ENCODE measurements around the gene TBC1D10A.

TBC1D10A gene

DNA sequence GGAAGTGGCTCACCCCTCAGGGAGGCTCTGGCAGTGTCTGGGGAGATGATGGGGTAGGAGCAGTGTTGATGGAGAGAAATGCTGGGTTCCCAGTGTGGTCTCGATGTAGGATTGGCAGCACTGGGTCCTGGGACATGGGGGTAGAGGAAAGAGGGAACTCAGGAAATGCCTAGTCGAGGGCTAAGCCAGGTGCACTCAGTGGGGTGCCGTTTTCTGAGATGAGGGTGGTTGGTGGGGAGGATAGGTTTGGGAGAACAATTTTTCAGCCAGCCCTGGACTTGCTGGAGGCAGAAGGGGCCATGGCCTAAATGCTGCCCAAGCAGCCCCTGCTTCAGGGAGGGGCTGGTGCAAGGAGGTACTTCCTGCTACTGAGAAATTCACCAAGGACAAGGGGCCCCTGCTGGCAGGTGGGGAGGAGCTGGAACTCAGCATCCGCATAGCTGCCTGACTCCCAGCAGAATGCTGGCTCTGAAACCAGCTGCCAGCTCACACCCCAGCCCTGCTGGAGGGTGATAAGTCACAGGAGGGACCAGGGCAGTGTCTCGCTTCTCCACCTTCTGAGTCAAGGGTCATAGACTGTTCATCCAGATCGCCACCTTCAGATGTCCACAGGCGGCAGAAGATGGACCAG is 36.0 kb upstream of the TBC1D10A start:
- ATAC-seq = no peak

DNA sequence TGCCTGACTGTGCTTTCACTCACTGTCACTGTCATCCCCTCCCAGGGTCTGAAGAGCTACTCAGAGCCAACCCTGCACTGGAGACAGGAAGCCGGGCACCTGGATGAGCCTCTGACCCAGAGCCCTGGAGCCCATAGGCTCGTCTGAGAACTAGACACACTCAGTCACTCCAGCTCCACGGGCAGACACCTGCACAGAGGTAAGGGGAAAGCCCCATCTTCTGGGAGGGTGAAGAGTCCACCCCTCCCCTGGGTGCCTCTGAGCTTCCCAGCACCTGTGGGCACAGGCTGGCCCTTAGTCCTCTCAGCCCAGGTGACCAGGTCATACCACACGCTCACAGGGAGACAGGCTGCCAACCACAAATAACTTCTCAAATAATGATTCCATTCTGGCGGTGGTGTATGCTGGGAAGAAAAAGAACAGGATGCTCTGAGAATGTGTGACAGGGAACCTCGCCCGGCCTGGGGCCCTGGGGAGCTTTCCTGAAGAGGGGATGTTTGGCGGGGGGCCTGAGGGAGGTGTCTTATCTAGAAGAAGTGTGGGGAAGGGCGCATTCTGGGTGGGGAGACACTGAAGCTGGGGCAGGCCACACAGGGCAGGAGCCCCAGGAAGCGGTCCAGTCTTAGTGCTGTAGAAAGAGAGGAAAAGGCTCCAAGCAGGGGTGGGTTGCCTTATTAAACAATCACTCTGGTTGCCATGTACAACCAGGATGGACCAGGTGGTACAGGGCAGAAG is 35.3 kb upstream of the TBC1D10A start:
- TF ChIP-seq, protein P1, sequence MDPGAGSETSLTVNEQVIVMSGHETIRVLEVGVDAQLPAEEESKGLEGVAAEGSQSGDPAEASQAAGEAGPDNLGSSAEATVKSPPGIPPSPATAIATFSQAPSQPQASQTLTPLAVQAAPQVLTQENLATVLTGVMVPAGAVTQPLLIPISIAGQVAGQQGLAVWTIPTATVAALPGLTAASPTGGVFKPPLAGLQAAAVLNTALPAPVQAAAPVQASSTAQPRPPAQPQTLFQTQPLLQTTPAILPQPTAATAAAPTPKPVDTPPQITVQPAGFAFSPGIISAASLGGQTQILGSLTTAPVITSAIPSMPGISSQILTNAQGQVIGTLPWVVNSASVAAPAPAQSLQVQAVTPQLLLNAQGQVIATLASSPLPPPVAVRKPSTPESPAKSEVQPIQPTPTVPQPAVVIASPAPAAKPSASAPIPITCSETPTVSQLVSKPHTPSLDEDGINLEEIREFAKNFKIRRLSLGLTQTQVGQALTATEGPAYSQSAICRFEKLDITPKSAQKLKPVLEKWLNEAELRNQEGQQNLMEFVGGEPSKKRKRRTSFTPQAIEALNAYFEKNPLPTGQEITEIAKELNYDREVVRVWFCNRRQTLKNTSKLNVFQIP (CRISPR knock-in tag; IDR thresholded peaks at IDR 0.05; ENCODE audit: borderline replicate concordance, low read depth) = no peak
- TF ChIP-seq, protein P2, sequence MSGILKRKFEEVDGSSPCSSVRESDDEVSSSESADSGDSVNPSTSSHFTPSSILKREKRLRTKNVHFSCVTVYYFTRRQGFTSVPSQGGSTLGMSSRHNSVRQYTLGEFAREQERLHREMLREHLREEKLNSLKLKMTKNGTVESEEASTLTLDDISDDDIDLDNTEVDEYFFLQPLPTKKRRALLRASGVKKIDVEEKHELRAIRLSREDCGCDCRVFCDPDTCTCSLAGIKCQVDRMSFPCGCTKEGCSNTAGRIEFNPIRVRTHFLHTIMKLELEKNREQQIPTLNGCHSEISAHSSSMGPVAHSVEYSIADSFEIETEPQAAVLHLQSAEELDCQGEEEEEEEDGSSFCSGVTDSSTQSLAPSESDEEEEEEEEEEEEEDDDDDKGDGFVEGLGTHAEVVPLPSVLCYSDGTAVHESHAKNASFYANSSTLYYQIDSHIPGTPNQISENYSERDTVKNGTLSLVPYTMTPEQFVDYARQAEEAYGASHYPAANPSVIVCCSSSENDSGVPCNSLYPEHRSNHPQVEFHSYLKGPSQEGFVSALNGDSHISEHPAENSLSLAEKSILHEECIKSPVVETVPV (CRISPR knock-in tag; IDR thresholded peaks at IDR 0.05) = no peak
- no peak for TF ChIP-seq ESRRG (CRISPR knock-in tag; IDR thresholded peaks at IDR 0.05)
- no peak for TF ChIP-seq PPARA (CRISPR knock-in tag; IDR thresholded peaks at IDR 0.05; ENCODE audit: borderline replicate concordance)
- TF ChIP-seq OSR1 (CRISPR knock-in tag; IDR thresholded peaks at IDR 0.05) = no peak
- TF ChIP-seq ZNF565 (CRISPR knock-in tag; conservative IDR thresholded peaks at IDR 0.05; ENCODE audit: low read depth) = no peak
- TF ChIP-seq, protein P3, sequence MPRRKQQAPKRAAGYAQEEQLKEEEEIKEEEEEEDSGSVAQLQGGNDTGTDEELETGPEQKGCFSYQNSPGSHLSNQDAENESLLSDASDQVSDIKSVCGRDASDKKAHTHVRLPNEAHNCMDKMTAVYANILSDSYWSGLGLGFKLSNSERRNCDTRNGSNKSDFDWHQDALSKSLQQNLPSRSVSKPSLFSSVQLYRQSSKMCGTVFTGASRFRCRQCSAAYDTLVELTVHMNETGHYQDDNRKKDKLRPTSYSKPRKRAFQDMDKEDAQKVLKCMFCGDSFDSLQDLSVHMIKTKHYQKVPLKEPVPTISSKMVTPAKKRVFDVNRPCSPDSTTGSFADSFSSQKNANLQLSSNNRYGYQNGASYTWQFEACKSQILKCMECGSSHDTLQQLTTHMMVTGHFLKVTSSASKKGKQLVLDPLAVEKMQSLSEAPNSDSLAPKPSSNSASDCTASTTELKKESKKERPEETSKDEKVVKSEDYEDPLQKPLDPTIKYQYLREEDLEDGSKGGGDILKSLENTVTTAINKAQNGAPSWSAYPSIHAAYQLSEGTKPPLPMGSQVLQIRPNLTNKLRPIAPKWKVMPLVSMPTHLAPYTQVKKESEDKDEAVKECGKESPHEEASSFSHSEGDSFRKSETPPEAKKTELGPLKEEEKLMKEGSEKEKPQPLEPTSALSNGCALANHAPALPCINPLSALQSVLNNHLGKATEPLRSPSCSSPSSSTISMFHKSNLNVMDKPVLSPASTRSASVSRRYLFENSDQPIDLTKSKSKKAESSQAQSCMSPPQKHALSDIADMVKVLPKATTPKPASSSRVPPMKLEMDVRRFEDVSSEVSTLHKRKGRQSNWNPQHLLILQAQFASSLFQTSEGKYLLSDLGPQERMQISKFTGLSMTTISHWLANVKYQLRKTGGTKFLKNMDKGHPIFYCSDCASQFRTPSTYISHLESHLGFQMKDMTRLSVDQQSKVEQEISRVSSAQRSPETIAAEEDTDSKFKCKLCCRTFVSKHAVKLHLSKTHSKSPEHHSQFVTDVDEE (CRISPR knock-in tag; IDR thresholded peaks at IDR 0.05) = no peak
- TF ChIP-seq ISL1 (CRISPR knock-in tag; IDR thresholded peaks at IDR 0.05) = no peak
- TF ChIP-seq RARB (CRISPR knock-in tag; IDR thresholded peaks at IDR 0.05) = no peak
- TF ChIP-seq ZC3H10 (CRISPR knock-in tag; IDR thresholded peaks at IDR 0.05) = no peak
- TF ChIP-seq ARNTL (CRISPR knock-in tag; IDR thresholded peaks at IDR 0.05; ENCODE audit: borderline replicate concordance, low read depth) = no peak
- no peak for TF ChIP-seq CSDC2 (CRISPR knock-in tag; IDR thresholded peaks at IDR 0.05)
- TF ChIP-seq TCF4 (CRISPR knock-in tag; IDR thresholded peaks at IDR 0.05; ENCODE audit: borderline replicate concordance) = no peak
- TF ChIP-seq BACH2 (CRISPR knock-in tag; IDR thresholded peaks at IDR 0.05; ENCODE audit: borderline replicate concordance) = no peak
- TF ChIP-seq, protein P4, sequence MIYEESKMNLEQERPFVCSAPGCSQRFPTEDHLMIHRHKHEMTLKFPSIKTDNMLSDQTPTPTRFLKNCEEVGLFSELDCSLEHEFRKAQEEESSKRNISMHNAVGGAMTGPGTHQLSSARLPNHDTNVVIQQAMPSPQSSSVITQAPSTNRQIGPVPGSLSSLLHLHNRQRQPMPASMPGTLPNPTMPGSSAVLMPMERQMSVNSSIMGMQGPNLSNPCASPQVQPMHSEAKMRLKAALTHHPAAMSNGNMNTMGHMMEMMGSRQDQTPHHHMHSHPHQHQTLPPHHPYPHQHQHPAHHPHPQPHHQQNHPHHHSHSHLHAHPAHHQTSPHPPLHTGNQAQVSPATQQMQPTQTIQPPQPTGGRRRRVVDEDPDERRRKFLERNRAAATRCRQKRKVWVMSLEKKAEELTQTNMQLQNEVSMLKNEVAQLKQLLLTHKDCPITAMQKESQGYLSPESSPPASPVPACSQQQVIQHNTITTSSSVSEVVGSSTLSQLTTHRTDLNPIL (CRISPR knock-in tag; IDR thresholded peaks at IDR 0.05; ENCODE audit: low read depth) = no peak
- no peak for ATAC-seq

More for the DNA sequence above, 36.0 kb upstream of the TBC1D10A start:
- TF ChIP-seq RARB (CRISPR knock-in tag; IDR thresholded peaks at IDR 0.05) (no peak), ISL1 (CRISPR knock-in tag; IDR thresholded peaks at IDR 0.05) (no peak), TOX (CRISPR knock-in tag; IDR thresholded peaks at IDR 0.05; ENCODE audit: borderline replicate concordance) (no peak), ESRRG (CRISPR knock-in tag; IDR thresholded peaks at IDR 0.05) (no peak), CSDC2 (CRISPR knock-in tag; IDR thresholded peaks at IDR 0.05) (no peak), SNAI2 (CRISPR knock-in tag; IDR thresholded peaks at IDR 0.05) (no peak), ZFP30 (CRISPR knock-in tag; IDR thresholded peaks at IDR 0.05) (no peak), ZC3H10 (CRISPR knock-in tag; IDR thresholded peaks at IDR 0.05) (no peak), ARNTL (CRISPR knock-in tag; IDR thresholded peaks at IDR 0.05; ENCODE audit: borderline replicate concordance, low read depth) (no peak)
- TF ChIP-seq, protein P5, sequence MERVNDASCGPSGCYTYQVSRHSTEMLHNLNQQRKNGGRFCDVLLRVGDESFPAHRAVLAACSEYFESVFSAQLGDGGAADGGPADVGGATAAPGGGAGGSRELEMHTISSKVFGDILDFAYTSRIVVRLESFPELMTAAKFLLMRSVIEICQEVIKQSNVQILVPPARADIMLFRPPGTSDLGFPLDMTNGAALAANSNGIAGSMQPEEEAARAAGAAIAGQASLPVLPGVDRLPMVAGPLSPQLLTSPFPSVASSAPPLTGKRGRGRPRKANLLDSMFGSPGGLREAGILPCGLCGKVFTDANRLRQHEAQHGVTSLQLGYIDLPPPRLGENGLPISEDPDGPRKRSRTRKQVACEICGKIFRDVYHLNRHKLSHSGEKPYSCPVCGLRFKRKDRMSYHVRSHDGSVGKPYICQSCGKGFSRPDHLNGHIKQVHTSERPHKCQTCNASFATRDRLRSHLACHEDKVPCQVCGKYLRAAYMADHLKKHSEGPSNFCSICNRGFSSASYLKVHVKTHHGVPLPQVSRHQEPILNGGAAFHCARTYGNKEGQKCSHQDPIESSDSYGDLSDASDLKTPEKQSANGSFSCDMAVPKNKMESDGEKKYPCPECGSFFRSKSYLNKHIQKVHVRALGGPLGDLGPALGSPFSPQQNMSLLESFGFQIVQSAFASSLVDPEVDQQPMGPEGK (CRISPR knock-in tag; IDR thresholded peaks at IDR 0.05; ENCODE audit: borderline replicate concordance) = no peak
- TF ChIP-seq, protein P4 (CRISPR knock-in tag; IDR thresholded peaks at IDR 0.05; ENCODE audit: low read depth) = no peak
- TF ChIP-seq, protein P3 (CRISPR knock-in tag; IDR thresholded peaks at IDR 0.05) = no peak
